GM19463 (cell line): ENCODE results near the gene ACOT13.
"Not testable (repeated sequence)": the region's sequence is repeated elsewhere in the genome, so short reads cannot be mapped to it uniquely, and the experiment has no call there.

ENCODE experiments used
- ATAC-seq: cut with Tn5 transposase; IDR thresholded peaks from one replicate; pipeline ENCODE4 v1.9.1; 2021; ENCODE audit warnings: mild to moderate bottlenecking, moderate library complexity; ENCODE audit not compliant: unreplicated experiment

Gene ACOT13

GRCh38 chr6:24661759-24662158, 5.1 kb upstream of the ACOT13 start:
- ATAC-seq, result not testable (repeated sequence)

GRCh38 chr6:24662236-24662635, 4.6 kb upstream of the ACOT13 start:
- no peak for ATAC-seq

DNA sequence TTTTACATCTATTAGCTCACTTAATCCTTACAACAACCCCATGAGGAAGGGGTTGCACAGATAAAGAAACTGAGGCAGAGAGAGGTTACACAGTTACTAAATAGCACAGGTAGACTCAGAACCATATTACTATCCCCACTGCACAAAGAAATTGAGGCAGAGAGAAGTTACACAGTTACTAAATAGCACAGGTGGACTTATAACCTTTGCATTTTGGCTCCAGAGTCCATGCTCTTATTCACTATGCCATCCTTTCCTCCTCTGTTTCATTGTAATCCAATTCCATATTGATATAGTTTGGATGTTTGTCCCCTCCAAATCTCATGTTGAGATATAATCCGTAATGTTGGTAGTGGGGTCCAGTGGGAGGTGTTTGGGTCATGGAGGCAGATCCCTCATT, 3.7 kb upstream of the ACOT13 start:
- no peak for ATAC-seq

- ATAC-seq, result no peak
Observed at GRCh38 chr6:24664046-24664987, 2.6 kb upstream of the ACOT13 start.

DNA sequence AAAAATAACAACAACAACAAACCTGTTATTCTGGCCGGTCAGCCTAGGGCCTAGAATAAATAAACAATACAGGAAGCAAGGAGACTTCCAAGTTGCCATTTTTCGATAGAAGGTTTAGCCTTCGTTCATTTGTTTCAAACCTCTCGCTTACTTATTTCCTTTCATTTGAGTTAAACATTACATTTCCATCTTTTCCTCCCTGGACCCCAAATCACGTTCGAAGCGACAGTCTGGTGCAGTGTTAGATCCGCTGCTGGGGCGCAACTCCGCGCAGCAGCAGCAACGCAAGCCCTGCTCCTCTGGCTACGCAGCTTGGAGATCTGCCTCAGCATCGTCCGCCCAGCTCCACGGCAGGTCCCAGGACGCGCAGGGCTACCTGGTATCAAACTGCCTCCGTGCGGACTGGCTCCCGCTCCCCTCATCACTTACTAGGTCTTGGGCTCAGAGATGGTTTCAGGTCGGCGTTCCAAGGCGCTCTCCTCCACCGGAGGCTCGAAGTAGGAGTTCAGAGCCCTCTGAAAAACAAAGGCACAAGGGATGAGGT, 708 bp upstream of the ACOT13 start:
- ATAC-seq, result peak; percentile 21

DNA sequence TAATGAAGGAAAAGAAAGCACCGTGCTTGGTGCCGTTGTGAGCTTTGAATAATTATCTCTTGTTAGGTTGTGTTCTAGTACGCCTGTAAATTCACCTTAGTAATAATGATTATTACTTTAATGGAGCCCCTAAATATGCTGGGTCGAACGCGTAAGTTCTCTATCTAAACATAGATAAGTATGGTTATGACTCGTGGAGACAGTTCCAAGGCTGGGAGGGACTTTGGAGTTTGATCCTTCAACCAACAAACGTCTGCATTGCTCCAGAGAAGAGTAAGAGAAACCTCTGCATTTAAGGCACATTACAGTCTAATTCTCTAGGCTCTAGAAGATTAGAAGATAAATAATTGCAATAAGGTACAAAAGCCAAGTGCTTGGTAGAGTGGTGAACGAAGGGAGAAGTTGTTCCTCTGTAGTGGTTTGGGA, 514 bp downstream of the ACOT13 start:
- ATAC-seq, result no peak

GRCh38 chr6:24668066-24668996, 1.5 kb downstream of the ACOT13 start:
- ATAC-seq, result not testable (repeated sequence)

GRCh38 chr6:24668997-24669361, 2.1 kb downstream of the ACOT13 start:
- ATAC-seq, result no peak

GRCh38 chr6:24670492-24670891, 3.6 kb downstream of the ACOT13 start:
- not testable (repeated sequence) for ATAC-seq

DNA sequence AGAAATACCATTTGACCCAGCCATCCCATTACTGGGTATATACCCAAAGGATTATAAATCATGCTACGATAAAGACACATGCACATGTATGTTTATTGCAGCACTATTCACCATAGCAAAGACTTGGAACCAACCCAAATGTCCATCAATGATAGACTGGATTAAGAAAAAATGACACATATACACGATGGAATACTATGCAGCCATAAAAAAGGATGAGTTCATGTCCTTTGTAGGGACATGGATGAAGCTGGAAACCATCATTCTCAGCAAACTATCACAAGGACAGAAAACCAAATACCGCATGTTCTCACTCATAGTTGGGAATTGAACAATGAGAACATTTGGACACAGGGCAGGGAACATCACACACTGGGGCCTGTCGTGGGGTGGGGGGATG, 4.2 kb downstream of the ACOT13 start:
- ATAC-seq, result not testable (repeated sequence)

DNA sequence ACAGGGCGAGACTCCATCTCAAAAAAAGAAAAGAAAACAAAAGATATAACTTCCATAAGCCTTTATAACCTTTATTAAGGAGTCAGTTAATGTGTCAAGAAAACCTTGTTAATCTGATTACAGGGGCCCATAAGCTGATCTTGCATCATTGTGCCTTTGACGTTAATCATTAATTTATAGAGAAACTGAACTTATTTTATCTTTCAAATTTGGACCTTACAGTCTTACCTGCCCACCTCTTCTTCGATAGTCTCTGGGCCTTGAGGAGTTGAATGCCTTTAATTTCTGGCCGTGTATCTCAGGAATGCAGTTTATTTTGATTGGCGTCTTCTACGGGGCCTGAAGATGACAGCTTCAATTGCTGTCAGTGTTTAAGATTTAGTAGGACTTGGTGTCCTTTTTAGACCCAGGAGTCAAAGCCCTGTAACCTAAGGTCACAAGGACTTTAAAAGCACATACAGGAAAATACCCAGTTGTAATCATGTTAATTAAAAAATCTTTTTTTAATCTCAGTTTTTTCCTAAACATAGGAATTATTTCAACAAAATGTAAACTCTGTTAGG, 5.8 kb downstream of the ACOT13 start:
- no peak for ATAC-seq

GRCh38 chr6:24673625-24674024, 6.7 kb downstream of the ACOT13 start:
- no peak for ATAC-seq

DNA sequence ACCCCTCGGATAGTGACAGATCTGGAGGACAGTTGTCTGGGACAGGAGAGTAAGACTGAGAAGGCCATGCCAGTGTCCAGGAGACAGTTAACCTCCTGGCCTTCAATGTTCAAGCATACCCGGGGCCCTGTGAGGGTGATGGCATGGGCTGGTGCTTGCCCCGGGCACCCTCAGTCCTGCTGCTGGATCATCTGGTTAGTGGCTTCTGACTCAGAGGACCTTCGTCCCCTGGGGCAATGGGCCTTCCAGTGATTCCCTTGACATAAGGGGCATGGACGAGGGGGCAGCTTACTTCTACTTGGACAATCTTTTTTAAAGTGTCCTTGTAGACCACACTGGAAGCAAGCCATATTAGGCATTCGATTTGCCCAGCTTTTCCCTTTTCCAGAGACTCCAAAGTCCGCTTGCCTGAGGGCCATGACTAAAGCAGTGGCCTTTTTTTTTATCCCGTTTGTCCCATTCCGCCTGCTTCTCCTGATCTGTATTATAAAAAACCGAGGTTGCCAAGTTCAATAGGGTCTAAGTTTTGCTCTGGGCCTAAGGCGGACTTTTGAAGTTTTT, 12.0 kb downstream of the ACOT13 start:
- ATAC-seq, result not testable (repeated sequence)

GRCh38 chr6:24680582-24680981, 13.7 kb downstream of the ACOT13 start:
- no peak for ATAC-seq

DNA sequence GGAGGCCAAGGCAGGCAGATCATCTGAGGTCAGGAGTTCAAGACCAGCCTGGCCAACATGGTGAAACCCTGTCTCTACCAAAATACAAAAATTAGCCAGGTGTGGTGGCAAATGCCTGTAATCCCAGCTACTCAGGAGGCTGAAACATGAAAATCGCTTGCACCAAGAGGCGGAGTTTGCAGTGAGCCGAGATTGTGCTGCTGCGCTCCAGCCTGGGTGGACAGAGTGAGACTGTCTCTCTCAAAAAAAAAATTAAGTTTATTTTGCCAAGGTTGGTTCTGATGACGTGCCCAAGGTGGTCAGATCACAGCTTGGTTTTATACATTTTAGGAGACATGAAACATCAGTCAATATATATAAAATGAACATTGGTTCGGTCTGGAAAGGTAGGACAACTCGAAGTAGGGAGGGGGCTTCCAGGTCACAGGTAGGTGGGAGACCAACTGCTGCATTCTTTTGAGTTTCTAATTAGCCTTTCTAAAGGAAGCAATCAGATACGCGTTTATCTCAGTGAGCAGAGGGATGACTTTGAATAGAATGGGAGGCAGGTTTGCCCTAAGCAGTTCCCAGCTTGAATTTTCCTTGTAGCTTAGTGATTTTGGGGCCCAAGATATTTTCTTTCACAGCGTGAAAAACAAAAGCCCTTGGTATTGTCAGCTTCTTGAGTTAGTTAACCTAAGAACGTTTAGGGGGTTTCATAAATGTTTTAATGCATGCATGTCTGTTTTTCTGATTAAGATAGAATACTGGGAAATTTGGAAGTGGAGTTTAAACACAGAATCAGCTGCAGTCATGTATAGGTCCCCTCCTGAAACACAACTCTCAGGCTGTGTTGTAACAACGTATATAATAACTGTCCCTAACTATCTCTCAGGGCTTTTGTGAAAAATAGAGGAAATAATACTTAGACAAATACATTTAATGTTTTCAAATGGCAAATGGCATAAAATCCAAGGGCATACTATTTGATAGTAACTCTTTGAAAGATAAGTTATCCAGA, 16.7 kb downstream of the ACOT13 start:
- no peak for ATAC-seq

- ATAC-seq, result no peak
Observed at GRCh38 chr6:24686408-24686807, 19.5 kb downstream of the ACOT13 start.

DNA sequence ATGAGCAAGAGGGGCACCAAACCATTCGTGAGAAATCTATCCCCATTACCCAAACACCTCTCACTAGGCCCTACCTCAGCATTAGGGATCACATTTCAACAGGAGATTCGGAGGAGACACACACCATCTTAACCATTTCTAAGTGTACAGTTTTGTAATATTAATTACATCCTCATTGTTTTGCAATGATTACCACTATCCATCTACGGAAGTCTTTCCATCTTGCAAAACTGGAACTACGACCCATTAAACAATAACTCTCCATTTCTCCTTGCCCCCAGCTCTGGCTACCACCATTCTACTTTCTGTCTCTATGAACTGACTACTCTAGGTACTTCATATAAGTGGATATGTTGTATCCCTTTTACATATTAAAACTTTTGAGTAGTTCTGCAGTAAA, 20.1 kb downstream of the ACOT13 start:
- no peak for ATAC-seq

DNA sequence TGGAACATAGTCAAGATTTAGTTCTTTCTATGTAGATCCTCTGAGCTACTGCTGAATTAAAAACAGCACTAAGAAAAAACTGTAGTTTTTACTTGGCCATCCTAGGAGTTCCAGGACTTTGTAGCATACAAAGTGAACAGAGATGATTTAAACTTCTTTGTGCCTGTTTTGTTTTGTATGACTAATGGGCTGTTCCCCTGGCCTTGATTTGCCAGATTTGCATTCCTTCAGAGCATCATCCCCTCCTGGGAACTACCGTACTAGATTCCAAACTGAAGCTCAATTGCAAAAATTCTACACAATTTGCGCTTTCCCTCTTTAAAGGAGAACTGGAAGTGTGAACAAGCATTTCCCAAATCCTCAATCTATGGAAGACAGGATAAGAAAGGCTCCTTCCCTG, 23.1 kb downstream of the ACOT13 start:
- no peak for ATAC-seq

GRCh38 chr6:24690593-24690992, 23.7 kb downstream of the ACOT13 start:
- ATAC-seq, result no peak
